Mesendoderm (in vitro differentiated cells): ENCODE data around the gene SOAT2.

Experiments used
- DNase-seq: peaks from one replicate; pipeline ENCODE4 v3.0.0; 2013
- H2AK5ac ChIP-seq: 2 replicates; pipeline ENCODE4 v1.6.1; 2013; ENCODE audit warnings: low read length, inconsistent platforms
- H2BK120ac ChIP-seq: 2 replicates; pipeline ENCODE4 v1.6.1; 2013; ENCODE audit warnings: low read depth, mild to moderate bottlenecking, low read length, moderate library complexity, mixed read lengths
- H2BK15ac ChIP-seq: replicated peaks from 2 replicates; pipeline ENCODE4 v1.6.1; 2013; ENCODE audit warnings: low read depth, mild to moderate bottlenecking, moderate library complexity
- H2BK5ac ChIP-seq: 2 replicates; pipeline ENCODE4 v1.6.1; 2013; ENCODE audit warnings: low read length, inconsistent platforms
- H3K18ac ChIP-seq: 2 replicates; pipeline ENCODE4 v1.6.1; 2013; ENCODE audit warnings: mild to moderate bottlenecking, low read length, mixed read lengths
- H3K23ac ChIP-seq: one replicate; pipeline ENCODE4 v1.6.1; 2013; ENCODE audit warnings: low read length
- H3K27ac ChIP-seq: 2 replicates; pipeline ENCODE4 v1.5.1; 2013; ENCODE audit warnings: low read depth, mild to moderate bottlenecking, inconsistent platforms, low read length, moderate library complexity
- H3K27me3 ChIP-seq: 2 replicates; pipeline ENCODE4 v1.6.1; 2013; ENCODE audit warnings: low read length, control low read depth, mild to moderate bottlenecking, inconsistent platforms; ENCODE audit not compliant: insufficient read depth, poor library complexity
- H3K36me3 ChIP-seq: 2 replicates; pipeline ENCODE4 v1.6.1; 2013; ENCODE audit warnings: low read length, inconsistent platforms; ENCODE audit not compliant: control insufficient read depth, insufficient read depth
- H3K4ac ChIP-seq: one replicate; pipeline ENCODE4 v1.6.1; 2013; ENCODE audit warnings: low read depth, mild to moderate bottlenecking, low read length, moderate library complexity
- H3K4me1 ChIP-seq: 2 replicates; pipeline ENCODE4 v1.6.1; 2013; ENCODE audit warnings: low read depth, low read length, inconsistent platforms; ENCODE audit not compliant: control insufficient read depth
- H3K4me2 ChIP-seq: 2 replicates; pipeline ENCODE4 v1.6.1; 2013; ENCODE audit warnings: low read length
- H3K4me3 ChIP-seq: 2 replicates; pipeline ENCODE4 v1.5.1; 2013; ENCODE audit warnings: mild to moderate bottlenecking, low read length
- H3K56ac ChIP-seq: one replicate; pipeline ENCODE4 v1.6.1; 2013; ENCODE audit warnings: low read length
- H3K79me1 ChIP-seq: 2 replicates; pipeline ENCODE4 v1.6.1; 2013; ENCODE audit warnings: low read length, inconsistent platforms
- H3K79me2 ChIP-seq: 2 replicates; pipeline ENCODE4 v1.6.1; 2013; ENCODE audit warnings: mild to moderate bottlenecking, low read length; ENCODE audit not compliant: control insufficient read depth, insufficient read depth
- H3K9ac ChIP-seq: 2 replicates; pipeline ENCODE4 v1.6.1; 2013; ENCODE audit warnings: low read length, inconsistent platforms
- H4K5ac ChIP-seq: one replicate; pipeline ENCODE4 v1.6.1; 2013; ENCODE audit warnings: low read length
- H4K8ac ChIP-seq: one replicate; pipeline ENCODE4 v1.6.1; 2013; ENCODE audit warnings: low read depth, mild to moderate bottlenecking, control low read depth, low read length, moderate library complexity
- WGBS: extraction: QIAGEN DNeasy Blood & Tissue Kit; methylation state at CpG from one replicate; pipeline ENCODE4 v1.1.7; 2013; ENCODE audit warnings: low lambda C conversion rate, missing lambda C conversion rate; ENCODE audit not compliant: insufficient coverage; ENCODE audit errors: extremely low coverage; 5-methylcytosine and 5-hydroxymethylcytosine counted together

Gene SOAT2

GRCh38 chr12:53097207-53097563 is 6.1 kb upstream of the SOAT2 start:
- Histone ChIP-seq H4K8ac (no peak overlapping the region), H3K27me3 (no peaks in the 10 kb centered on the region), H2BK120ac (no peak overlapping the region), H3K79me2 (no peaks in the 10 kb centered on the region), H2BK5ac (no peak overlapping the region), H3K4ac (no peak overlapping the region), H3K56ac (peak overlapping the region; percentile 78), H2BK15ac (no peak overlapping the region), H3K4me1 (peaks cover 10% of the 10 kb centered on the region), H3K4me3 (peak overlapping the region; percentile 52), H3K23ac (no peak overlapping the region), H4K5ac (no peak overlapping the region), H3K27ac (no peak overlapping the region), H3K4me2 (peak overlapping the region; percentile 85), H3K18ac (no peak overlapping the region), H3K9ac (peak overlapping the region; percentile 57), H2AK5ac (no peak overlapping the region), H3K36me3 (no peaks in the 10 kb centered on the region), H3K79me1 (no peaks in the 10 kb centered on the region)
- WGBS = no CpG with 5 or more reads among the region's 9 CpGs
- DNase-seq = peak; percentile 66

GRCh38 chr12:53097564-53098353 is 5.5 kb upstream of the SOAT2 start, which contains the start of gene IGFBP6:
IGFBP6 (plus strand) TSS chr12:53097667; CDS start chr12:53097718, 51 bp downstream.
- Histone ChIP-seq H2BK120ac (no peak within 1 kb of the TSS), H3K4ac (no peak within 1 kb of the TSS), H3K23ac (no peak within 1 kb of the TSS), H3K4me3 (peak within 1 kb of the TSS; percentile 67), H3K27ac (no peak within 1 kb of the TSS), H3K9ac (peak within 1 kb of the TSS; percentile 58), H3K18ac (peak within 1 kb of the TSS; percentile 1), H2BK5ac (no peak within 1 kb of the TSS), H2AK5ac (peak within 1 kb of the TSS; percentile 38), H4K5ac (no peak within 1 kb of the TSS), H3K79me2 (no peaks in the 10 kb centered on the region), H3K56ac (peak within 1 kb of the TSS; percentile 90), H4K8ac (no peak within 1 kb of the TSS), H2BK15ac (no peak within 1 kb of the TSS), H3K36me3 (no peaks in the 10 kb centered on the region), H3K79me1 (no peaks in the 10 kb centered on the region), H3K4me2 (peak within 1 kb of the TSS; percentile 85), H3K4me1 (peaks cover 10% of the 10 kb centered on the region), H3K27me3 (no peaks in the 10 kb centered on the region)
- no CpG with 5 or more reads among the region's 51 CpGs for WGBS
- peak; percentile 66 for DNase-seq

- Histone ChIP-seq H3K79me1 (no peaks in the 10 kb centered on the region), H3K56ac (peak overlapping the region; percentile 90), H3K27ac (no peak overlapping the region), H3K36me3 (no peaks in the 10 kb centered on the region), H2BK15ac (no peak overlapping the region), H4K5ac (no peak overlapping the region), H3K9ac (peak overlapping the region; percentile 58), H2AK5ac (peak overlapping the region; percentile 38), H3K4ac (no peak overlapping the region), H3K4me2 (peak overlapping the region; percentile 77), H2BK120ac (no peak overlapping the region), H3K4me1 (peaks cover 10% of the 10 kb centered on the region), H3K79me2 (no peaks in the 10 kb centered on the region), H2BK5ac (no peak overlapping the region), H3K18ac (peak overlapping the region; percentile 24), H3K4me3 (peak overlapping the region; percentile 67), H3K27me3 (no peaks in the 10 kb centered on the region), H4K8ac (no peak overlapping the region), H3K23ac (no peak overlapping the region)
- no CpG with 5 or more reads among the region's 13 CpGs for WGBS
- DNase-seq = peak; percentile 38
Observed at GRCh38 chr12:53098354-53098981, 4.8 kb upstream of the SOAT2 start.

- Histone ChIP-seq H2BK5ac (peak overlapping the region; percentile 22), H2BK120ac (no peak overlapping the region), H3K23ac (no peak overlapping the region), H3K4me2 (peak overlapping the region; percentile 77), H3K36me3 (no peaks in the 10 kb centered on the region), H2BK15ac (no peak overlapping the region), H3K27me3 (no peaks in the 10 kb centered on the region), H3K4ac (no peak overlapping the region), H3K4me1 (peaks cover 10% of the 10 kb centered on the region), H3K18ac (peak overlapping the region; percentile 29), H2AK5ac (peak overlapping the region; percentile 83), H3K56ac (peak overlapping the region; percentile 90), H3K27ac (peak overlapping the region; percentile 35), H3K79me1 (no peaks in the 10 kb centered on the region), H3K4me3 (no peak overlapping the region), H4K8ac (no peak overlapping the region), H3K9ac (peak overlapping the region; percentile 58), H3K79me2 (no peaks in the 10 kb centered on the region), H4K5ac (no peak overlapping the region)
- DNase-seq = peak; percentile 91
- no CpG with 5 or more reads among the region's 6 CpGs for WGBS
Observed at GRCh38 chr12:53099071-53099882, 4.0 kb upstream of the SOAT2 start.

GRCh38 chr12:53100466-53101151 is 2.7 kb upstream of the SOAT2 start:
- Histone ChIP-seq H3K79me1 (no peaks in the 10 kb centered on the region), H3K27ac (no peak overlapping the region), H3K79me2 (no peaks in the 10 kb centered on the region), H3K9ac (no peak overlapping the region), H4K5ac (no peak overlapping the region), H3K4me3 (no peak overlapping the region), H3K4me1 (peaks cover 10% of the 10 kb centered on the region), H3K4ac (no peak overlapping the region), H4K8ac (no peak overlapping the region), H3K4me2 (no peak overlapping the region), H2BK5ac (no peak overlapping the region), H2BK120ac (no peak overlapping the region), H3K23ac (no peak overlapping the region), H3K36me3 (no peaks in the 10 kb centered on the region), H3K18ac (no peak overlapping the region), H2BK15ac (no peak overlapping the region), H3K27me3 (no peaks in the 10 kb centered on the region), H3K56ac (no peak overlapping the region), H2AK5ac (peak overlapping the region; percentile 28)
- no peak for DNase-seq
- WGBS = no CpG with 5 or more reads among the region's 13 CpGs
